Vagina (tissue), 2 donors: ENCODE measurements around the gene DDHD1.

Experiments
- CTCF ChIP-seq, 3 experiments: fragments of 450-650 bp in 2 of 3; fragments of 200-600 bp in 1 of 3; sonication (generic) in 1 of 3; IDR thresholded peaks; one replicate each; pipeline ENCODE4 v1.5.1; 2017 to 2019; ENCODE audit warnings: antibody characterized with exemption in 3 of 3, mild to moderate bottlenecking in 2 of 3, moderate library complexity in 2 of 3
- POLR2A ChIP-seq, 2 donors: fragments of 450-650 bp; IDR thresholded peaks; one replicate each; pipeline ENCODE4 v1.6.1; 2017; ENCODE audit warnings: antibody characterized with exemption in 2 of 2, mild to moderate bottlenecking in 2 of 2, moderate library complexity in 2 of 2
- POLR2AphosphoS5 ChIP-seq, 2 donors: sonication (generic); formaldehyde crosslinking; IDR thresholded peaks; one replicate each; pipeline ENCODE4 v1.9.0; 2017; ENCODE audit warnings: antibody characterized with exemption in 2 of 2, mild to moderate bottlenecking in 2 of 2, low read depth in 1 of 2; ENCODE audit not compliant: insufficient read depth in 1 of 2

GRCh38 chr14:53016919-53017318, 136.2 kb downstream of the DDHD1 start:
- TF ChIP-seq CTCF (IDR thresholded peaks at IDR 0.05): no peak
- no peak for TF ChIP-seq POLR2AphosphoS5 (IDR thresholded peaks at IDR 0.05; ENCODE audit: insufficient read depth in 1 of 2, low read depth in 1 of 2)
- TF ChIP-seq POLR2A (IDR thresholded peaks at IDR 0.05): no peak
